HEK293T (cell line): ENCODE data around the gene LRRC45.

Experiments used
- CTCF ChIA-PET: fragments of 350-600 bp; formaldehyde crosslinking; extraction: SDS; loops from one replicate; lab custom pipeline; 2021; ENCODE audit warnings: antibody characterized with exemption, inconsistent platforms; lab: Yijun Ruan, JAX
- POLR2A ChIA-PET: fragments of 350-600 bp; formaldehyde crosslinking; extraction: SDS; loops from one replicate; lab custom pipeline; 2020; ENCODE audit warnings: antibody characterized with exemption, inconsistent platforms; lab: Yijun Ruan, JAX
- DNase-seq: peaks from one replicate; pipeline ENCODE4 v3.0.0; 2012; ENCODE audit warnings: mixed read lengths; ENCODE audit errors: extremely low spot score
- ARNT ChIP-seq: fragments of 450-650 bp; IDR thresholded peaks from 2 replicates; pipeline ENCODE4 v1.6.1; 2017; ENCODE audit warnings: mild to moderate bottlenecking
- BHLHE40 ChIP-seq: fragments of 450-650 bp; IDR thresholded peaks from 2 replicates; pipeline ENCODE4 v1.6.1; 2016; ENCODE audit warnings: mild to moderate bottlenecking, moderate library complexity, borderline replicate concordance
- CTBP1 ChIP-seq: fragments of 450-650 bp; IDR thresholded peaks from 2 replicates; pipeline ENCODE4 v1.6.1; 2016; ENCODE audit warnings: borderline replicate concordance
- ELF4 ChIP-seq: fragments of 450-650 bp; IDR thresholded peaks from 2 replicates; pipeline ENCODE4 v1.6.1; 2017; ENCODE audit warnings: antibody characterized with exemption
- FOXA1 ChIP-seq: fragments of 450-650 bp; IDR thresholded peaks from 2 replicates; pipeline ENCODE4 v1.6.1; 2016; ENCODE audit warnings: mild to moderate bottlenecking
- FOXK2 ChIP-seq: fragments of 450-650 bp; IDR thresholded peaks from 2 replicates; pipeline ENCODE4 v1.6.1; 2016; ENCODE audit warnings: mild to moderate bottlenecking
- FOXM1 ChIP-seq: fragments of 450-650 bp; IDR thresholded peaks from 2 replicates; pipeline ENCODE4 v1.6.1; 2017; ENCODE audit warnings: mild to moderate bottlenecking, borderline replicate concordance
- HDGF ChIP-seq: fragments of 450-650 bp; IDR thresholded peaks from 2 replicates; pipeline ENCODE4 v1.6.1; 2017; ENCODE audit warnings: antibody characterized with exemption, borderline replicate concordance
- L3MBTL2 ChIP-seq: fragments of 450-650 bp; conservative IDR thresholded peaks from 2 replicates; pipeline ENCODE4 v1.6.1; 2016; ENCODE audit warnings: mild to moderate bottlenecking
- LEF1 ChIP-seq: fragments of 450-650 bp; IDR thresholded peaks from 2 replicates; pipeline ENCODE4 v1.6.1; 2017; ENCODE audit warnings: mild to moderate bottlenecking, borderline replicate concordance
- NFRKB ChIP-seq: fragments of 450-650 bp; IDR thresholded peaks from 2 replicates; pipeline ENCODE4 v1.6.1; 2016; ENCODE audit warnings: mild to moderate bottlenecking, moderate library complexity
- PKNOX1 ChIP-seq: fragments of 450-650 bp; IDR thresholded peaks from 2 replicates; pipeline ENCODE4 v1.6.1; 2016
- SP1 ChIP-seq: fragments of 450-650 bp; IDR thresholded peaks from 2 replicates; pipeline ENCODE4 v1.6.1; 2017
- SUZ12 ChIP-seq: fragments of 450-650 bp; IDR thresholded peaks from 2 replicates; pipeline ENCODE4 v1.6.1; 2016; ENCODE audit warnings: mild to moderate bottlenecking
- TARDBP ChIP-seq: fragments of 450-650 bp; IDR thresholded peaks from 2 replicates; pipeline ENCODE4 v1.6.1; 2016
- ZNF384 ChIP-seq: fragments of 450-650 bp; IDR thresholded peaks from 2 replicates; pipeline ENCODE4 v1.6.1; 2016

The LRRC45 gene

DNA sequence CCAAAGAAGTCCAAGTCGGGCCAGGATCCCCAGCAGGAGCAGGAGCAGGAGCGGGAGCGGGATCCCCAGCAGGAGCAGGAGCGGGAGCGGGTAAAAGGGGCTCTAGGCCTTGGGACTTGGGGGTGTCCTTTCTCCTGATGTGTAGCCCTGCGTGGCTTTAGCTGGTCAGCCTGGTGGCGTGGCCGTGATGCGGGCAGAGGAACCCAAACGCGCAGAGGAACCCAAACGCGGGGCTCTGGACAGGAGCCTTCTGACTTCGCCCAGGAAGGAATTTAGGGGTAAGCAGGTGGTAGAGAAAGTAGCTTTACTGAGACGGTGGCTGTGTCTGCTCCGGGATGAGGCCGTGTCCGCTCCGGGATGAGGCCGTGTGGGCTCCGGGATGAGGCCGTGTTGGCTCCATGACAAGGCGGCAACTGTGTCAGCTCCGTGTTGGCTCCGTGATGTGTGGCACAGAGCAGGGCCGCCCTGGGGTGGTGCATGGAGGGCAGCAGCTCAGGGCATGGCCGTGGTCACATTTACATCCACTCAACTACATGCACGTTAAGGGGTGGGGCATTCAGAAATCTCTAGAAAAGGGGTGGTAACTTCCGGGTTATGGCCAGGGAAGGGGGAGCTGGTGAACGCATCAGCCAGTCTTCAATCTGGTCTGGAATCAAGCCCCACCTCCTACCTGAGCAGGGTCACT is 26.2 kb upstream of the LRRC45 start:
- no peak for TF ChIP-seq PKNOX1
- no peak for TF ChIP-seq SP1
- TF ChIP-seq LEF1: no peak
- CTCF ChIA-PET: interaction anchor here (0.6 kb wide), 1 partner anchor 16 kb away, joined by 3 read pairs; no protein-coding TSS in a partner anchor
- POLR2A ChIA-PET: interaction anchor here (0.6 kb wide), 1 partner anchor 296 kb away, joined by 3 read pairs; no protein-coding TSS in a partner anchor
- DNase-seq: no peak

- ChIA-PET CTCF (no interaction called here), POLR2A (no interaction called here)
- TF ChIP-seq CTBP1 (no peak), SP1 (no peak), L3MBTL2 (no peak), ZNF384 (no peak)
- no peak for DNase-seq
These were observed 24.9 kb upstream of the LRRC45 start for GRCh38 chr17:81998212-81998611.

GRCh38 chr17:81998691-81999438 is 24.2 kb upstream of the LRRC45 start:
- TF ChIP-seq BHLHE40: no peak
- TF ChIP-seq ELF4: no peak
- TF ChIP-seq FOXA1: no peak
- no peak for TF ChIP-seq SUZ12
- DNase-seq: no peak
- POLR2A ChIA-PET: no interaction called here
- CTCF ChIA-PET: no interaction called here

- TF ChIP-seq HDGF: no peak
- TF ChIP-seq NFRKB: no peak
- TF ChIP-seq ZNF384: no peak
- TF ChIP-seq ELF4: no peak
- no peak for TF ChIP-seq LEF1
- no peak for TF ChIP-seq FOXM1
- TF ChIP-seq BHLHE40: no peak
- no peak for TF ChIP-seq SUZ12
- TF ChIP-seq L3MBTL2: no peak
- TF ChIP-seq FOXA1: no peak
- no peak for TF ChIP-seq ARNT
- no peak for TF ChIP-seq SP1
- no peak for TF ChIP-seq TARDBP
- ChIA-PET POLR2A (no interaction called here), CTCF (no interaction called here)
- DNase-seq: no peak
These were observed 23.5 kb upstream of the LRRC45 start for GRCh38 chr17:81999587-81999975.

DNA sequence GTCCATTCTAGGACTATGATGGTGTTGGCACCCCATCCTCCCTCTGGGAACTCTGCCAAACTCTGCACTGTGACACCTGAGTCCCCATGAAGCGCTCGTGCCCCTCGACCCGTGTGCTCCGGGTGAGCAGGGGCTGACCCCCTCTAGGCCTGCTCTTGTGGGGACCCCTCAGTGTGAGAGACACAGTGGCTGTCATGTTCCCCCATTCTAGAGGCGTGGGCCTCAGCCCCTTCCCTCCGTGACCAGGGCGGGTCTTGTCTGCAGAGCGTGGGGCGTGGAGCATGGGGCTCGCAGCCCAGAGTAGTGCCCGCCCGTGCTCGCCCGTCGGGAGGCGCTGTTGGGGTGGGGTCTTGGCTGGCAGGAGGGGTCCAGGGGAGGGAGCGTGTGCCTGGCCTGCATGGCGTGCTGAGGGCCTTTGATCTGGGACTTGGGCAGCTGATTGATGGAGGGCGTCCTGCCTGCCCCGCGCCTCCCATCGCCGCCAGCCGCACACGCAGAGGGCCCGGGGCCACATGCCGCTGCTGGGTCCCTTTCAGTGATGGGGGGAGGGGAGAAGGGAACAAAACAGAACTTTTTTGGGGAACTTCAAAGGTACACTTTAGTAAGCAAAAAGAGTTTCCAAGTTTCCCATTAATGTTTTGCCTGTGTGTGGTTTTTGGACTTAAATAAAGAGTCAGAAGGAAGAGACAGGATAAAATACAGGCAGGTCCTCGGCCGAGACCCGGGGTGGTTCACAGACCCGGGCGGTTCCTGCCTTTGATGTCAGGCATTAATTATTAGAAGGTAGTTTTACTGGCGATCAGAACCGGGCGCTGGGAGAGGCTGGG is 22.9 kb upstream of the LRRC45 start:
- ChIA-PET POLR2A (no interaction called here), CTCF (no interaction called here)
- DNase-seq: no peak
- no peak for TF ChIP-seq TARDBP
- no peak for TF ChIP-seq NFRKB
- no peak for TF ChIP-seq LEF1
- TF ChIP-seq FOXM1: no peak
- no peak for TF ChIP-seq ELF4
- TF ChIP-seq HDGF: no peak
- TF ChIP-seq PKNOX1: no peak
- TF ChIP-seq ARNT: no peak
- TF ChIP-seq FOXA1: no peak
- no peak for TF ChIP-seq L3MBTL2
- no peak for TF ChIP-seq SP1
- TF ChIP-seq BHLHE40: no peak
- TF ChIP-seq ZNF384: no peak
- TF ChIP-seq FOXK2: no peak
- TF ChIP-seq SUZ12: no peak
- no peak for TF ChIP-seq CTBP1

DNA sequence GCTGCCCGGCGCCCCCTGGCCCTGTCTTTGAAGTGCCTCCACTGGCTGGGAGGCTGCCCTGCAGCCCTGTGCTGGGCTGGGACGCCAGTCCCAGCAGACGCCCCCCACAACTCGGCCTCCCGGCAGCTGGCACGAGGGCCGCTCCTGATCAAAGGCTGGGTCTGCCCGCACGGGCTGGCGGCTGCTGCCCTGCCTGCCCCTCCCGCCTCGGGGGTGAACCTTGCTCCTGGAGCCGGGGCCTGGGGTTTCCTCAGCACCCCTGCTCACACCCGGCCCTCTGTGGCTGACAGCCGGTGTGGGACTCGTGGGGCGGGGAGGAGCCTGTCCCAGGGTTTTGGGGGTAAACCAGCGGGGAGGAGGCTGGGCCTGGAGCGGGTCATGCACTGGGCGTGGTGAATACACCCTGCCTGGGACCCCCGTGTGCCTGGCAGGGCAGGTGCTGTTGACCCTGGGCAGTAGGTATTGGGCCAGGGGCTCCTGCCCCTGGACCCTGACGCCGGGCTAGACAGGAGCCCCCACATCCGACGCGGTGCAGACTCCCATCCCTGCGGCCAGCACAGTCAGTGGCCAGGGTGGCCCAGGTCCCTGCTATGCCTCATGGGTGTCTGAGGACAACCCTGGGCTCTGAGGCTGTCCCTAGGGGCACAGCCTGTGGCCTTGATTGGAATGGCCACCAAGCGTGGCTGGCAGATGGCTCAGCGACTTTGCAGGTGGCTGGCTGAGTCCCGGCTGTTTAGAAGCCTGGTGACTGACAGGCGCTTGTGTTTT is 22.1 kb upstream of the LRRC45 start:
- CTCF ChIA-PET: no interaction called here
- POLR2A ChIA-PET: no interaction called here
- no peak for DNase-seq
- TF ChIP-seq LEF1: no peak
- TF ChIP-seq SP1: no peak
- TF ChIP-seq L3MBTL2: no peak
- no peak for TF ChIP-seq ZNF384
- no peak for TF ChIP-seq TARDBP
- TF ChIP-seq FOXM1: no peak
- no peak for TF ChIP-seq BHLHE40
- no peak for TF ChIP-seq NFRKB
- TF ChIP-seq PKNOX1: no peak; the same call in 1 of the 2 replicates
- no peak for TF ChIP-seq FOXK2
- TF ChIP-seq CTBP1: no peak
- no peak for TF ChIP-seq SUZ12
- TF ChIP-seq HDGF: no peak
- no peak for TF ChIP-seq FOXA1
- no peak for TF ChIP-seq ELF4
